H9 (cell line): Measurements from ENCODE around the gene GRXCR2. TPM values are rescaled to one million over a fixed set of nuclear protein-coding genes. Genes with fewer than 3 reads are reported as not detected.

Source experiments
- DNase-seq: peaks from one replicate; pipeline ENCODE4 v3.0.0-alpha.2; 2017
- H2AFZ ChIP-seq: one replicate; pipeline ENCODE4 v1.6.1; 2013; ENCODE audit warnings: mild to moderate bottlenecking, low read length, control low read depth, moderate library complexity
- H2AK5ac ChIP-seq: 2 replicates; pipeline ENCODE4 v1.6.1; 2013; ENCODE audit warnings: low read length, control low read depth, mixed read lengths; ENCODE audit not compliant: insufficient read length
- H2BK120ac ChIP-seq: one replicate; pipeline ENCODE4 v1.6.1; 2013; ENCODE audit warnings: low read depth, mild to moderate bottlenecking, low read length, control low read depth, inconsistent platforms; ENCODE audit not compliant: poor library complexity, severe bottlenecking
- H2BK12ac ChIP-seq: 2 replicates; pipeline ENCODE4 v1.6.1; 2013; ENCODE audit warnings: low read length, control low read depth, mixed read lengths, low read depth; ENCODE audit not compliant: insufficient read length
- H2BK15ac ChIP-seq: 2 replicates; pipeline ENCODE4 v1.6.1; 2013; ENCODE audit warnings: low read depth, low read length, control low read depth
- H2BK20ac ChIP-seq: one replicate; pipeline ENCODE4 v1.6.1; 2013; ENCODE audit warnings: low read depth, mild to moderate bottlenecking, low read length, control low read depth, inconsistent platforms; ENCODE audit not compliant: poor library complexity, severe bottlenecking
- H2BK5ac ChIP-seq: 2 replicates; pipeline ENCODE4 v1.6.1; 2013; ENCODE audit warnings: low read length, control low read depth, mixed read lengths; ENCODE audit not compliant: insufficient read length
- H3K14ac ChIP-seq: 2 replicates; pipeline ENCODE4 v1.6.1; 2013; ENCODE audit warnings: low read length, control low read depth; ENCODE audit not compliant: insufficient read depth
- H3K18ac ChIP-seq: 2 replicates; pipeline ENCODE4 v1.6.1; 2013; ENCODE audit warnings: low read depth, mild to moderate bottlenecking, mixed read lengths, low read length, control low read depth; ENCODE audit not compliant: insufficient read length
- H3K23ac ChIP-seq: 2 replicates; pipeline ENCODE4 v1.6.1; 2013; ENCODE audit warnings: low read length, control low read depth, mixed read lengths, low read depth; ENCODE audit not compliant: insufficient read length
- H3K23me2 ChIP-seq: 2 replicates; pipeline ENCODE4 v1.6.1; 2013; ENCODE audit warnings: low read depth, mild to moderate bottlenecking, mixed read lengths, low read length, control low read depth; ENCODE audit not compliant: insufficient read length, poor library complexity, severe bottlenecking
- H3K27ac ChIP-seq: 2 replicates; pipeline ENCODE4 v1.5.1; 2013; ENCODE audit warnings: low read length, control low read depth, mixed read lengths, low read depth; ENCODE audit not compliant: insufficient read length
- H3K27me3 ChIP-seq: 2 replicates; pipeline ENCODE4 v1.6.1; 2013; ENCODE audit warnings: low read length, control low read depth, inconsistent platforms; ENCODE audit not compliant: insufficient read depth
- H3K4ac ChIP-seq: 2 replicates; pipeline ENCODE4 v1.6.1; 2013; ENCODE audit warnings: low read depth, mild to moderate bottlenecking, control low read depth, inconsistent platforms, low read length, moderate library complexity
- H3K4me1 ChIP-seq: 2 replicates; pipeline ENCODE4 v1.6.1; 2013; ENCODE audit warnings: low read length, control low read depth, inconsistent platforms; ENCODE audit not compliant: insufficient read depth
- H3K4me2 ChIP-seq: 2 replicates; pipeline ENCODE4 v1.6.1; 2013; ENCODE audit warnings: low read length, control low read depth, mixed read lengths; ENCODE audit not compliant: insufficient read length, insufficient read depth
- H3K56ac ChIP-seq: 2 replicates; pipeline ENCODE4 v1.6.1; 2013; ENCODE audit warnings: low read depth, mild to moderate bottlenecking, mixed read lengths, low read length, control low read depth; ENCODE audit not compliant: insufficient read length
- H3K79me1 ChIP-seq: 2 replicates; pipeline ENCODE4 v1.6.1; 2013; ENCODE audit warnings: low read depth, mild to moderate bottlenecking, moderate library complexity, low read length, control low read depth, inconsistent platforms; ENCODE audit not compliant: insufficient read depth, poor library complexity, severe bottlenecking
- H3K79me2 ChIP-seq: 2 replicates; pipeline ENCODE4 v1.6.1; 2013; ENCODE audit warnings: low read length, control low read depth, inconsistent platforms; ENCODE audit not compliant: insufficient read depth
- H3K9ac ChIP-seq: 2 replicates; pipeline ENCODE4 v1.6.1; 2013; ENCODE audit warnings: low read length, control low read depth, mixed read lengths; ENCODE audit not compliant: insufficient read length; ENCODE audit errors: extremely low read depth
- H3K9me3 ChIP-seq: one replicate; pipeline ENCODE4 v1.6.1; 2013; ENCODE audit warnings: low read depth, low read length, inconsistent platforms; ENCODE audit not compliant: control insufficient read depth
- H3T11ph ChIP-seq: one replicate; pipeline ENCODE4 v1.6.1; 2013; ENCODE audit warnings: mild to moderate bottlenecking, low read length, control low read depth, inconsistent platforms
- H4K20me1 ChIP-seq: one replicate; pipeline ENCODE4 v1.6.1; 2013; ENCODE audit not compliant: control insufficient read depth, insufficient read length, insufficient read depth
- H4K5ac ChIP-seq: 2 replicates; pipeline ENCODE4 v1.6.1; 2013; ENCODE audit warnings: low read depth, mild to moderate bottlenecking, mixed read lengths, low read length, control low read depth; ENCODE audit not compliant: insufficient read length
- H4K8ac ChIP-seq: replicated peaks from 2 replicates; pipeline ENCODE4 v1.6.1; 2013; ENCODE audit warnings: low read length, control low read depth, mixed read lengths, low read depth; ENCODE audit not compliant: insufficient read length
- H4K91ac ChIP-seq: 2 replicates; pipeline ENCODE4 v1.6.1; 2013; ENCODE audit warnings: low read depth, mild to moderate bottlenecking, moderate library complexity, mixed read lengths, low read length, control low read depth; ENCODE audit not compliant: insufficient read length
- H3K27ac Mint-ChIP-seq, 3 experiments: 2 replicates in 2 of 3; 3 replicates in 1 of 3; pipeline ENCODE4 v1.8.0; 2020 to 2021; ENCODE audit warnings: mixed read lengths in 3 of 3, mild to moderate bottlenecking in 1 of 3, moderate library complexity in 1 of 3
- H3K27me3 Mint-ChIP-seq: 2 replicates; pipeline ENCODE4 v1.8.0; 2021; ENCODE audit warnings: low read depth, mild to moderate bottlenecking, moderate library complexity, mixed read lengths
- H3K36me3 Mint-ChIP-seq, 3 experiments: 2 replicates in 2 of 3; 3 replicates in 1 of 3; pipeline ENCODE4 v1.8.0; 2020 to 2021; ENCODE audit warnings: low read depth in 3 of 3, mixed read lengths in 3 of 3; ENCODE audit not compliant: insufficient read depth in 1 of 3
- H3K4me1 Mint-ChIP-seq, 2 experiments: 2 replicates each; pipeline ENCODE4 v1.8.0; 2020; ENCODE audit warnings: mixed read lengths in 2 of 2
- H3K4me3 Mint-ChIP-seq, 2 experiments: 2 replicates in 1 of 2; 3 replicates in 1 of 2; pipeline ENCODE4 v1.8.0; 2020 to 2021; ENCODE audit warnings: mild to moderate bottlenecking in 2 of 2, mixed read lengths in 2 of 2, moderate library complexity in 1 of 2
- H3K9me3 Mint-ChIP-seq, 2 experiments: 2 replicates in 1 of 2; 3 replicates in 1 of 2; pipeline ENCODE4 v1.8.0; 2020; ENCODE audit warnings: mild to moderate bottlenecking in 2 of 2, mixed read lengths in 2 of 2, moderate library complexity in 1 of 2
- CTCF ChIP-seq: fragments of 200-600 bp; sonication (generic); conservative IDR thresholded peaks from 3 replicates; pipeline ENCODE4 v1.8.0; 2021; ENCODE audit warnings: antibody characterized with exemption, mild to moderate bottlenecking
- WGBS: extraction: QIAGEN DNeasy Blood & Tissue Kit; methylation state at CpG from one replicate; pipeline ENCODE4 v1.1.7; 2013; ENCODE audit warnings: missing lambda C conversion rate, low lambda C conversion rate, mixed read lengths; ENCODE audit not compliant: insufficient read length; ENCODE audit errors: extremely low coverage; 5-methylcytosine and 5-hydroxymethylcytosine counted together
- total RNA-seq: library from RNA; stranded (reverse); gene quantifications from 2 replicates; pipeline ENCODE4 v1.2.1, GENCODE V29; 2021

GRXCR2 gene
- total RNA-seq, 1 experiment from 2014 or later, result not detected

- no peak overlapping the region for H3K56ac ChIP-seq
- H4K91ac ChIP-seq, result no peak overlapping the region
- no peak overlapping the region for H3K4me3 Mint-ChIP-seq
- no peaks in the 10 kb centered on the region for H3K79me1 ChIP-seq
- no peak overlapping the region for H3K4me2 ChIP-seq
- no peak overlapping the region for H2BK15ac ChIP-seq
- H3K27me3 Mint-ChIP-seq, result peaks cover 6% of the 10 kb centered on the region
- no peak overlapping the region for H3K18ac ChIP-seq
- H2BK120ac ChIP-seq, result no peak overlapping the region
- H3K9ac ChIP-seq, result no peak overlapping the region
- H3K4me1 ChIP-seq, result no peaks in the 10 kb centered on the region
- no peak overlapping the region for H4K8ac ChIP-seq
- no peak overlapping the region; a peak in 1 of 7 replicates for H3K27ac Mint-ChIP-seq
- H2BK5ac ChIP-seq, result no peak overlapping the region
- no CpG with 5 or more reads among the region's 2 CpGs for WGBS
- no peak overlapping the region for H3K14ac ChIP-seq
- no peaks in the 10 kb centered on the region for H3K4me1 Mint-ChIP-seq
- H3K23me2 ChIP-seq, result no peaks in the 10 kb centered on the region
- H4K5ac ChIP-seq, result no peak overlapping the region
- no peak overlapping the region for H3K27ac ChIP-seq
- H3K36me3 Mint-ChIP-seq, result no peaks in the 10 kb centered on the region
- DNase-seq, result no peak
- H2BK12ac ChIP-seq, result no peak overlapping the region
- H3K9me3 Mint-ChIP-seq, result no peaks in the 10 kb centered on the region; a peak in 2 of 5 replicates
- no peak overlapping the region for H2AK5ac ChIP-seq
- H2AFZ ChIP-seq, result no peak overlapping the region
- H3K4ac ChIP-seq, result no peak overlapping the region
- no peak overlapping the region for H2BK20ac ChIP-seq
- no peak for TF ChIP-seq CTCF
- no peaks in the 10 kb centered on the region for H3K9me3 ChIP-seq
- H3K27me3 ChIP-seq, result no peaks in the 10 kb centered on the region
- H3K23ac ChIP-seq, result no peak overlapping the region
- no peak overlapping the region for H3T11ph ChIP-seq
- H4K20me1 ChIP-seq, result no peaks in the 10 kb centered on the region
- H3K79me2 ChIP-seq, result no peaks in the 10 kb centered on the region
These were observed 2.0 kb upstream of the GRXCR2 start for GRCh38 chr5:145874765-145875164.
